Left lung (tissue), 10 donors: Measurements from ENCODE around the gene GDF11. TPM values are rescaled to one million over a fixed set of nuclear protein-coding genes. Genes with fewer than 3 reads are reported as not detected.

Experiments used
- ATAC-seq: fragments of 200-7000 bp; cut with Tn5 transposase; one replicate; pipeline ENCODE4 v1.9.1; 2020; ENCODE audit warnings: moderate library complexity
- DNase-seq, 4 donors: peaks; one replicate each; pipeline ENCODE4 v3.0.0-alpha.2; 2013 to 2020
- H3K27ac ChIP-seq, 2 donors: fragments of 200-600 bp; sonication (generic) in 1 of 2; one replicate each; pipeline versions ENCODE4 v1.5.0 to v1.8.0; 2020 to 2021
- H3K27me3 ChIP-seq, 2 donors: fragments of 200-600 bp; sonication (generic) in 1 of 2; one replicate each; pipeline versions ENCODE4 v1.5.0 to v1.8.0; 2020 to 2021
- H3K36me3 ChIP-seq, 2 donors: fragments of 200-600 bp; sonication (generic) in 1 of 2; one replicate each; pipeline versions ENCODE4 v1.5.0 to v1.8.0; 2020 to 2021
- H3K4me1 ChIP-seq, 2 donors: fragments of 200-600 bp; one replicate each; pipeline ENCODE4 v1.8.0; 2021
- H3K4me3 ChIP-seq, 2 donors: fragments of 200-600 bp; sonication (generic) in 1 of 2; one replicate each; pipeline versions ENCODE4 v1.5.0 to v1.8.0; 2020 to 2021; ENCODE audit warnings: mild to moderate bottlenecking in 1 of 2
- H3K9me3 ChIP-seq, 2 donors: fragments of 200-600 bp; sonication (generic) in 1 of 2; one replicate each; pipeline versions ENCODE4 v1.5.0 to v1.8.0; 2020 to 2021
- intact Hi-C, 2 donors: fragments of 100-400 bp; cut with DNase I; formaldehyde crosslinking; loops; one replicate each; pipeline versions ENCODE4 v1.11.2 to v1.14.2; 2022
- polyA plus RNA-seq, 6 donors: library from polyadenylated mRNA; unstranded; fragments of 120-200 nt; gene quantifications; one replicate each; pipeline ENCODE4 v1.2.1, GENCODE V29; 2013; ENCODE audit not compliant: insufficient read length in 6 of 6
- total RNA-seq, 2 donors: library from RNA; stranded (reverse); fragmentation: NEBNext Ultra II Directional; extraction: Animal tissue kit (Norgen Biotek cat#: 25700); gene quantifications; one replicate each; pipeline ENCODE4 v1.2.1, GENCODE V29; 2021
- TF ChIP-seq, protein P1 (sequence below), 2 donors: fragments of 200-600 bp; sonication (generic) in 1 of 2; IDR thresholded peaks; one replicate each; pipeline versions ENCODE4 v1.5.0 to v1.8.0; 2021; ENCODE audit warnings: antibody characterized with exemption in 2 of 2
- donor health status: DM: no; HTN: yes; CAD: no.
- donor health status: DM: no; HTN: no; CAD: no.

GDF11 gene
- total and polyA plus RNA-seq, 8 donors: 7.6 to 20.2 (median 16.0) TPM

DNA sequence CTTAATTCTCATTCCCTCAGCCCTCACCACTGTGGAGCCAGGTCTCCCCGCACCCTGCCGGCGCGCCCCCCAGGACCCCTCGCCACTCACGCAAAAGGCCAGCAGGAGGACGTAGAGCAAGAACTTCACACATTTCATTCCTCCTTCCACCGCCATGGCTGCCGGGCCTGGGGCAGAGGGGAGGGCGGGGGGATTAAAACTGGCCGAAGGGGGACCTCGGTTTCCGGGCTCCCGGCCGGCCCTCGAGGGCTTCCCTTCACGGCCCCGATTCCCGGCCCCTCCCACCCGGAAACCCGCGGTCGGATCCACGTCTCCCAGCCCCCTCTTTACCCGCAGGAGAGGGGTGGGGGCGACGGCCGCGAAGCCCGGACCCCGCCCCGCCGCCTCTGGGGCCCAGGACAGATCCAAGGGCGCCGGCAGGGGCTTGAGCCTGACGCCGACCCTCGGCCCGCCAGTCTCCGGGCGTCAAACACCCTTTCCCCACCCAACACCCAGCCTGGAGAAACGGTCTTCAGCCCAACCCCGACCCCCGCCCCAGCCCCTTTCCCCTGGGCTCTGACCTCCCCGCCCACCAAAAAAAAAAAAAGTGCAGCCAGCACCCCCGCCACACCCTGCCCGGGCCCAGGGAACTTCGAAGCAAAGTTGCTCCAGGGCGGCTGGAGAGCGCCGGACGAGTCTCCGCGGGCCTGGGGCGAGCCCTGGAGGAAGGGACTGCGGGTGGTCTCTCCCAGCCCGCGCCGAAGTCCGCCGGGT lies 14.6 kb upstream of the GDF11 start:
- DNase-seq: peak in 3 of 4 donors; percentile 87 to 94 (median 90)
- TF ChIP-seq, protein P1, sequence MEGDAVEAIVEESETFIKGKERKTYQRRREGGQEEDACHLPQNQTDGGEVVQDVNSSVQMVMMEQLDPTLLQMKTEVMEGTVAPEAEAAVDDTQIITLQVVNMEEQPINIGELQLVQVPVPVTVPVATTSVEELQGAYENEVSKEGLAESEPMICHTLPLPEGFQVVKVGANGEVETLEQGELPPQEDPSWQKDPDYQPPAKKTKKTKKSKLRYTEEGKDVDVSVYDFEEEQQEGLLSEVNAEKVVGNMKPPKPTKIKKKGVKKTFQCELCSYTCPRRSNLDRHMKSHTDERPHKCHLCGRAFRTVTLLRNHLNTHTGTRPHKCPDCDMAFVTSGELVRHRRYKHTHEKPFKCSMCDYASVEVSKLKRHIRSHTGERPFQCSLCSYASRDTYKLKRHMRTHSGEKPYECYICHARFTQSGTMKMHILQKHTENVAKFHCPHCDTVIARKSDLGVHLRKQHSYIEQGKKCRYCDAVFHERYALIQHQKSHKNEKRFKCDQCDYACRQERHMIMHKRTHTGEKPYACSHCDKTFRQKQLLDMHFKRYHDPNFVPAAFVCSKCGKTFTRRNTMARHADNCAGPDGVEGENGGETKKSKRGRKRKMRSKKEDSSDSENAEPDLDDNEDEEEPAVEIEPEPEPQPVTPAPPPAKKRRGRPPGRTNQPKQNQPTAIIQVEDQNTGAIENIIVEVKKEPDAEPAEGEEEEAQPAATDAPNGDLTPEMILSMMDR (IDR thresholded peaks at IDR 0.05): no peak

DNA sequence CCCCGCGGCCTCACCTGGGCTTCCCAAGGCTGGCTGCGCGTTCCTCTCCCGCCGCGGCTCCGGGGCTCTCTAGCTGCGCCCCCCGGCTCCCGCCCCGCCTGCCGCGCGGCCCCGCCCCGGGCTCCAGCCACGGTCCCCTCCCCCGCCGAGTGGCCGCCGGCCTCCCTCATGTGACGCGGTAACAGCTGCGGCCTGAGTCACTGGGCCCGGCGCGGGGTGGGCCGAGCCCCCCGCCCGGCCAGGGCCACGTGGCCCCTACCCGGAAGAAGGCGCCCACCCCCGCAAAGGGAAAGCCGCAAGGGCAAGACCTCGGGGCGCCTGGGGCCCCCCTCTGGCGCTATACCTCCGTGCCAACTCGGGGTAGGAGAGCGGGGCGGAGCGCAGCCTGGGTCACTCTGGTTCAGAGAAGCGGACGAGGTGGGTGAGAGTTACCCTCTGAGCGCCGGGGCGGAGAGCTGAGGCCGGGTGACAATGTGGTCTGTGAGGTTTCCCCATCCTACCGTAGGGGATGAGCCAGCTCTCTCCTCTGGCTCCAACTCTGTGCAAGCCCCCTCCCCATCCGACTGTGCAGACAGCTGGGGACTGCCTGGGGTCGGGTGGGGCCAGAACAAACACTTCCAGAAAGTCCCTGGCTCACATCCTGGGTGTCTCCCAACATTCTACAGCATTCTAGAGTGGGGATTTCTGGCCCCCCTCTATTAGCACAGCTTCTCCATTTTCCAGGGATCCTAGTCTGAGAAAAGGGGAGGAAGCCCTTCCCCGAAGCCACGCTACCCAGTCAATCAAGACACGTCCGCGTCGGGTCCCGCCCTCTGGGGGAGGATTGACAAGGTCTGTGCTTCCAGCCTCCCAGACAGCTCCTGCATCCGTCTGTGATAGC lies 13.7 kb upstream of the GDF11 start, which contains the start of gene CD63:
Gene CD63, minus strand, starts transcription at position 71 of the 880 bp plus-strand sequence. CDS start 668 bp downstream, outside the sequence.
- TF ChIP-seq, protein P1 (IDR thresholded peaks at IDR 0.05): no peak

More for the DNA sequence above, 14.6 kb upstream of the GDF11 start:
- peak overlapping the region; percentile 78 to 93 for H3K4me3 ChIP-seq
- peaks cover 0 to 39% of the 10 kb centered on the region in 2 donors for H3K36me3 ChIP-seq
- peaks cover 15 to 70% of the 10 kb centered on the region in 2 donors for H3K4me1 ChIP-seq
- peak; percentile 59 for ATAC-seq
- no peaks in the 10 kb centered on the region for H3K9me3 ChIP-seq
- H3K27me3 ChIP-seq: no peaks in the 10 kb centered on the region
- H3K27ac ChIP-seq: peak overlapping the region; percentile 97 to 100
- intact Hi-C loops: no loop called here

DNA sequence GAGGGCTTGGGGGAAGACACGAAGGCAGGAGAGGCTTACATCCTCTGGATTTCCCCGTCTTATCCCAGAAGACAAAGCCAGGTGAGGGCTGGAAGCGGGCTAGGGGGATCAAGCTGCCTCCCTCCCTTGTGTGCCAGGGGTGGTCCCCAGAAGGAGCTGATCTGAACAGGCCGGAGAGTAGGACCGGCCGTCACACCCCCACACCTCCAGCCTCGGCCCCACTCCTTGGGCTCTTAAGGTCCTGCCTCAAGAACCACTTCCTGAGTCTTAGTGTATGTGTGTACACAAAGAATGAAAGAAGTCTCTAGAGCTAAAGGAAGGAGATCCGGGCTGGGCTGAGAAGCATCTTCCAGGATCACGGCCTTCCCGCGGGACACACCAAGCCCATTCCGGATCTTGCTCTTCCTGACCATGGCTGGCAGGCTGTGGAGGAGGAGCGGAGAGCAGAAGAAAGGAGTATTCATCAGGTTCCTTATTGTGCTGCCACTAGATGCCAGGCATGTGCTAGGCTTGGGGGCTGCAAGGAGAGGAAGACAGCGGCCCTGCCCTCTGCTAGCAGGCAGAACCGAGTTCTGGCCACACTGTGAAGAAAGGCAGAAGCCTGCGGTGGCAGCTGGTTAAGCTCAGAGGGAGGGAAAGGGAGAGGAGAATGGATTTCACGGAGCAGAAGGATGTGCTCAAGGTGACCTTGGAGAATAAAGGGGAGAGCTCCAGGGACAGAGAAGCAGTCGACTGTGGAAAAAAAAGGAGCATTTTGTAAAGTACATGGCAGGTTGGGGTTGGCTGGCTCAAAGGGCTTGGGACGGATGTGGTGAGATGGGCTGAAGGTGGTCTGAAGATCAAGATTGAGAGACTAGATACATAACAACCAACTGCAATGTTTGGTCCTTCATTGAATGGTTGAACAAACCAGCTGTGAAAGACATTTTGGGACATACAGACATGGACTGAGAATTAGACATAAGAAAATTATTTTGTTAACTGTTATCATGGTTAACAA lies 12.8 kb upstream of the GDF11 start:
- H3K27ac ChIP-seq: peak overlapping the region; percentile 97 to 100
- peaks cover 0 to 22% of the 10 kb centered on the region in 2 donors for H3K36me3 ChIP-seq
- no peaks in the 10 kb centered on the region for H3K9me3 ChIP-seq
- peak in 2 of 4 donors; percentile 64 to 66 for DNase-seq
- H3K4me3 ChIP-seq: peak overlapping the region; percentile 78 to 93
- peak; percentile 52 for ATAC-seq
- peaks cover 15 to 54% of the 10 kb centered on the region in 2 donors for H3K4me1 ChIP-seq
- TF ChIP-seq, protein P1 (IDR thresholded peaks at IDR 0.05): no peak
- H3K27me3 ChIP-seq: no peaks in the 10 kb centered on the region
- intact Hi-C loops: no loop called here

More for the DNA sequence above, 13.7 kb upstream of the GDF11 start, which contains the start of gene CD63:
- Histone ChIP-seq H3K9me3 (no peaks in the 10 kb centered on the region), H3K27me3 (no peaks in the 10 kb centered on the region), H3K27ac (peak within 1 kb of the TSS; percentile 97 to 100), H3K4me1 (peaks cover 15 to 63% of the 10 kb centered on the region in 2 donors), H3K4me3 (peak within 1 kb of the TSS; percentile 78 to 93), H3K36me3 (peaks cover 0 to 31% of the 10 kb centered on the region in 2 donors)
- peak; percentile 87 to 98 (median 94) for DNase-seq
- intact Hi-C loops: no loop called here
- peak; percentile 82 for ATAC-seq

DNA sequence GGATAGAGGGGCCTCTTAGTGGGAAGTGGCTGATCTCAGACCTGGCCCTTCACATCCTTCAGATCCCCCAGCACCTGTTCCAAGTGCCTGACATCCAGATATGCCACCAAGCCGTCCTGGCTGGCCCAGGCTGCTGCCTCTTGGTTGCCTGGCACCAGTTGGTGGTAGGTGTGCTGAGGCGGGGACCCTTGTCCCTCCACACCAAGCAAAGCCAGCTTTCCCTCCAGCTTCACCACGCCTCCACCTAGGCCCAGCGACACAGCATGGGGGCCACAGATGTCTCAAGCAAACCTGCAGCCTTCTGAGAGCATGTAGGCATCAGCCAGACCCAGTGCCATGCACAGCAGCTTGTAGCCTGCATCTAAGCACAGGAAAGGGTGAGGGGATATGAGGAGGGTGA lies 10.6 kb upstream of the GDF11 start:
- Histone ChIP-seq H3K4me1 (peaks cover 8 to 36% of the 10 kb centered on the region in 2 donors), H3K27ac (no peak overlapping the region), H3K4me3 (no peak overlapping the region), H3K27me3 (no peaks in the 10 kb centered on the region), H3K9me3 (no peaks in the 10 kb centered on the region), H3K36me3 (peaks cover 0 to under 1% of the 10 kb centered on the region in 2 donors)
- no peak for DNase-seq
- no peak for ATAC-seq
- TF ChIP-seq, protein P1 (IDR thresholded peaks at IDR 0.05): no peak
- intact Hi-C loops: no loop called here
